HG03066 (cell line): Measurements from ENCODE around the gene NXNL1.

Experiments used
- ATAC-seq: cut with Tn5 transposase; IDR thresholded peaks from one replicate; pipeline ENCODE4 v1.9.1; 2021; ENCODE audit warnings: low read depth; ENCODE audit not compliant: unreplicated experiment

The NXNL1 gene

DNA sequence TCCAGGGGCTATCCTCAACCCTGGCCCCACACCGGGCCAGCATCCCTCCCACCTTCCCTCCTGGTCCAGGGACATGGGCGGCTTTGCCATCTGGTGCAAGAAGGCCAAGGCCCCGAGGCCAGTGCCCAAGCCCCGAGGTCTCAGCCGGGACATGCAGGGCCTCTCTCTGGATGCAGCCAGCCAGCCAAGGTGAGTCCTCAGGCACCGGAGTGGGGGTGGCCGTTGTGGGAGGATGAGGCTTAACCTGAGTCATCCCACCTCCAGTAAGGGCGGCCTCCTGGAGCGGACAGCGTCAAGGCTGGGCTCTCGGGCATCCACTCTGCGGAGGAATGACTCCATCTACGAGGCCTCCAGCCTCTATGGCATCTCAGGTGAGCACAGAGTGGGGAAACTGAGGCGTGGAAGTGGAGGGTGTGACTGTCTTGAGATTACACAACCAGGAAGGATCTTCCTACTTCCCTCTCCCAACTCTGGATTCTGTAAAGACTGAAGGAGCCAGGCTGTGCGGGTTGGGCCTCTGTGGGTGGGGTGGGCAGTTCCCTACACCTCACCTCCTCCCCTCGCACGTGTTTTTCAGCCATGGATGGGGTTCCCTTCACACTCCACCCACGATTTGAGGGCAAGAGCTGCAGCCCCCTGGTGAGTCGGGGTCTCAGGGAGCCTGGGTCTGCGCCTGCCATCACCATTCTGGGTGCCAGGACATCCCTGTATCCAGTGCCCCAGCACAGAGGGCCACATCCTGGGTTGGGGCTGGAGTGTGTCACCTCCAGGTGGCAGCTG lies 37.1 kb downstream of the NXNL1 start:
- no peak for ATAC-seq

DNA sequence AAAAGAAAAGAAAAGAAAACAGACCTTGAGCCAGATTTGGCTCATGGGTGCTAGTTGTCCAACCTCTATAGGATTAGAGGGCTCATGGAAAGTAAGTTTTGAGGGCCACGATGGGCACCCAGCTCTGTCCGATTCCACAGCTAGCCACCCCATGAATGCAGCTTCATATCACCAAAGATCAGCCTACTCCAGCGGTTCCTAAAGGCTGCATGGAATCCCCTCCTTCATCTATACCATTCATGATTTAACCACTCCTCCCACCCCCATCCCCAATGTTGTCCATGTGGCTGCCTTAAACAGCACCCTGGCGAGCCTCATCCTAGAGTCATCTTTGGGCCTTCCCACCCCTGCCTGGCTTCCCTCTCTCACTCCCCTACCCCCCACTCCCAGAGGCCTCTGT lies 38.8 kb downstream of the NXNL1 start:
- no peak for ATAC-seq

DNA sequence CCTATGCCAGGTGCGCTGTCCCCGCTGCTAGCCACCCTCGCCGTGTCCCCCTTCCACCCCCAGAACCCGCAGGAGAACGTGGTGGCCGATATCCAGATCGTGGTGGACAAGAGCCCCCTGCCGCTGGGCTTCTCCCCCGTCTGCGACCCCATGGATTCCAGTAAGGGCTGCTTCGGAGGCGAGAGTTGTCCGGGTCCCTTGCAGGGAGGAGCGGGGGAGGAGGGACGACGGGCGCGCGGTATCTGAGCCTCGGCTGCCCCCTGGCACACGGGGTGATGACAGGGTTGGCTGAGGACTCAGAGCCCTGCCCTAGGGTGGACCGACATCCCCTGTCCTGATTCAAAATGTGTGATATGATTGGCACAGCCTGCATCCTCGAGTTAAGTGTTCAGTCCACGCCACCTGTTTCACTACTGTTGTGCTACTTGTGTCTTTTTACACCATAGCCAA lies 40.2 kb downstream of the NXNL1 start:
- ATAC-seq = no peak

DNA sequence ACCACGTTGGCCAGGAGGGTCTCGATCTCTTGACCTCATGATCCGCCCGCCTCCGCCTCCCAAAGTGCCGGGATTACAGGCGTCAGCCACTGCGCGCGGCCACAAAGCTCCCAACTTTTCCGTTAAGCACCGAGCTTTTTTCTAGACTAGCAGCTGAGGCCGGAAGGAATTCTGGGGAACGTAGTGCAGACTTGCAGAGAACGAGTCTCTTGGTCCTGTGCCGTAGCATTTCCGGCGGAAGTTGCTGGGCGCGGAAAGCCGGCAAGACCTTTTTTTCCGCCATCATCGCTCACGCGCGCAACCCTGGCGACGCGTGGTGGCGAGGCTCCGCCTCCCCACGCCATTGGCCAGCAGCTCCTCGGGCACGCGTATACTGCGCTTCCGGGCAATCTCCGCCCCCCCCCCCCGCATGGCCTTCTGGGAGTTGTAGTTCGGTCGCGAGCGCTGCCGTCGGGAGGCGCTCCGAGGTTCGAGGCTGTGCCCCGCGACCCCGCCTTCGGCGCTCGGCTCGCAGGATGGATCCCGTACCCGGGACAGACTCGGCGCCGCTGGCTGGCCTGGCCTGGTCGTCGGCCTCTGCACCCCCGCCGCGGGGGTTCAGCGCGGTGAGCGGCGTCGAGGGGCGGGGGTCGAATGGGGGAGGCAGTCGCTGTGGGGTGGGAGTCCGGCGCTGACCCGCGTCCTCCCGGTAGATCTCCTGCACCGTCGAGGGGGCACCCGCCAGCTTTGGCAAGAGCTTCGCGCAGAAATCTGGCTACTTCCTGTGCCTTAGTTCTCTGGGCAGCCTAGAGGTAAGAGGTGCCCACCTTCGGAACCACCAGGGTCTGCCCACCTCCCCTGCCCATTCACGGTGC lies 40.9 kb downstream of the NXNL1 start, which contains the start of gene MVB12A:
TSS of gene MVB12A (plus strand) at position 427 of the 854 bp plus-strand sequence. CDS start at position 516, 89 bp downstream.
- peak; percentile 82 for ATAC-seq

DNA sequence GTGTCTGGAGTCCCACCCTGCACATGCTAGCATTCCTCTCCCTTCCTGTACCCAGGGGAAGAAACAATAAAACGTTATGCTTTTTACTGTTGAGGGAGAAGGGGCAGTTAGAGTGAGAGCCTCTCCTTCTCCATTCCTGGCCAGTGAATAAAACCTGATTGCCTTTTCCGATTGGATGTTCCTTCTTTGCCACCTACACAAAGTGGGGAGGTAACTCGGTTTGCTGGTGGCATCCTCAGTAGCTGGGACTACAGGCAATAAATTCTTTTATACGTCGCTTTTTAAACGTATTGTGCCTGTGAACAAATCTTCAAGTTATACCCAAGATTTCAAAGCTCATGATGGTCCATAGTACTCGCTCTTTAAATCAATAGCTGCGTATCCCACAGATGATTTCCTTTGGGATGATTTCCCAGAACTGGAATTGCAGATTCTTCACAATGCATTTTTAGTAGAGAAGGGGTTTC lies 41.5 kb downstream of the NXNL1 start:
- ATAC-seq = no peak

DNA sequence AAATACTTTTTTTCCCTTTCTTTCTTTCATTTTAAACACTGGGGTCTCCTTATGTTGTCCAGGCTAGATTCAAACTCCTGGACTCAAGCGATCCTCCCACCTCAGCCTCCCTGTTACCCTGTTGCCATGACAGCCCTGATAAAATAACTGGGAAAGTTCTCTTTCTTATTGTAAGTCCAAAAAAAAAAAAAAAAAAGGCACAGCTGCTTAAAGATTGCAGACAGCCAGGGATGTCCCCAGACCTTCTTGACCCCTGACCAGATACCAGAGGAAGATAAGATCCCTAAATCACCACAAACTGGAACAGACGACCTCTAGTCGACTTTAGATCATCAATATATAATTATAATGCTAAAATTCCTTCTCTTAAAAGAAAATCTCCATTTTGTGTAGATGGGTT lies 42.0 kb downstream of the NXNL1 start:
- ATAC-seq = no peak

DNA sequence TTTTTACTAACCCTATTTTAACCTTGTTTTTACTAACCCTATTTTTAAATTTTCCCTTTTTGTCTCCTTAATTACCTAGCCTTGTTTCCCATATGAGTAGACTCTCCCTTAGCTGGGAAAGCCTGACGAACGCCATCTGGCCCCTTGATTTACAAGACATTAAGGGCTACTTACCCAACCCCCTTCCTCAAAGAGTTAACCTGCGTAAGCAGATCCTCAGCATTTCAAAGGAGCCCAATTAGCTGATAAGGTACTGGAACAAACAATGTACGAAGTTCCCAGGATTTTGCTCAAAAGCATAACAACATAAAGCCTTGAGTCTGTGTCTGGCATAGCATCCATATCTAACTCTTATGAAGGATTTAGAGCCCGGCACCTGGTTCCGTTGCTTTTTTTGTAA lies 45.6 kb downstream of the NXNL1 start:
- no peak for ATAC-seq

DNA sequence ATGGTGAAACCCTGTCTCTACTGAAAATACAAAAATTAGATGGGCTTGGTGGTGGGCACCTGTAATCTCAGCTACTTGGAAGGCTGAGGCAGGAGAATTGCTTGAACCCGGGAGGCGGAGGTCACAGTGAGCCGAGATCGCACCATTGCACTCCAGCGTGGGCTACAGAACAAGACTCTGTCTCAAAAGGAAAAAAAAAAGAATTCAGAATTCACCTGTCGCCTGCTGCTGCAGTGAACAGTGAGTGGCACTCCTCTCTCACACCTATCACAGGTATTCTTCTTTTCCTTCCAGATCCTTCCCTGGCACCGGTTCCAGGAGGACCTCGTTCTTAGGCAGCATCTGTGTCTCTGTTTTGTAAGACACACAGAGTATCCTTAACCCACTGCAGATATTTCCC lies 46.6 kb downstream of the NXNL1 start:
- no peak for ATAC-seq

DNA sequence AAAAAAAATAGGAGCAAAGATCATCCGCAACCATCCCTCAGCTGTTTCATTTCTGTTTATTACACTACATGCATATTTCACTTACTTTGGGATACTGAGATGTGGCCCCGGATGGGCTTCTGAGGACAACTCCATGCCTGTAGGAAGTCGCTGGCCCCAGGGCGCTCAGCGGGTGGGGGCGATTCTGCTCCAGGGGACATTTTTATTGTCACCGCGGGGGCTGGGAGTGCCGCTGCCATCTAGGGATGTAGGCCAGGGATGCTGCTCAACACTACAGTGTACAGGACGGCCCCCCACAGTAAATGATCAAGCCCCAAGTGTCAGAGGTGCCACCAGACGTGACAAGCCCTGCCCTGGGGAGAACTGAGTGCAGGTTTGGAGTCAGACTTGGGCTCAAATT lies 48.9 kb downstream of the NXNL1 start:
- ATAC-seq = no peak

DNA sequence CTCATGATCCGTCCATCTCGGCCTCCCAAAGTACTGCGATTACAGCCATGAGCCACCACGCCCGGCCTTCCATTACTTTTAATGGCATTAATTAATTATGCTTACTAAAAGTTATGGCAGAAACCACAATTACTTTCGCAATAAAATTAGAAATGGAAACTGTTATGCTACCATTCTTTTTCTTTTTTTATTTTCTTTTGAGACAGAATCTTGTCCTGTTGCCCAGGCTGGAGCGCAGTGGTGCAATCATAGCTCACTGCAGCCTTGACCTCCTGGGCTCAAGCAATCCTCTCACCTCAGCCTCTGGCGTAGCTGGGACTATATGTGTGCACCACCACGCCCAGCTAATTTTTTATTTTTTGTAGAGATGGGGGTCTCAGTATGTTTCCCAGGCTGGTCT lies 50.7 kb downstream of the NXNL1 start:
- ATAC-seq = no peak

DNA sequence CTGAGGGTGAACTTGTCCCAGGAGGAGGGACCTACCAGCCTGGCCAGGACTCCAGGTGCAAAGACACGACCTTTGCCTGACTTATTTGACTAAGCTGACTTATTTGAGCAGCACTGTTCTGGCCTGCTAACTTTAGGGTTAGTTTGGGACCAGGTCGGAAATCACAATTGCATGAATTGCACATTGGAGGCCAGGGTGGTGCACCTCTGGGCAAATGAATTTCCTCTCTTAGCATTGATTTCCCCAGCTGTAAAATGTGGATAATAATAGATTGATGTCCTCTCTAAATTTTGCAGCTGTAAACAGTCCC lies 53.9 kb downstream of the NXNL1 start:
- no peak for ATAC-seq

DNA sequence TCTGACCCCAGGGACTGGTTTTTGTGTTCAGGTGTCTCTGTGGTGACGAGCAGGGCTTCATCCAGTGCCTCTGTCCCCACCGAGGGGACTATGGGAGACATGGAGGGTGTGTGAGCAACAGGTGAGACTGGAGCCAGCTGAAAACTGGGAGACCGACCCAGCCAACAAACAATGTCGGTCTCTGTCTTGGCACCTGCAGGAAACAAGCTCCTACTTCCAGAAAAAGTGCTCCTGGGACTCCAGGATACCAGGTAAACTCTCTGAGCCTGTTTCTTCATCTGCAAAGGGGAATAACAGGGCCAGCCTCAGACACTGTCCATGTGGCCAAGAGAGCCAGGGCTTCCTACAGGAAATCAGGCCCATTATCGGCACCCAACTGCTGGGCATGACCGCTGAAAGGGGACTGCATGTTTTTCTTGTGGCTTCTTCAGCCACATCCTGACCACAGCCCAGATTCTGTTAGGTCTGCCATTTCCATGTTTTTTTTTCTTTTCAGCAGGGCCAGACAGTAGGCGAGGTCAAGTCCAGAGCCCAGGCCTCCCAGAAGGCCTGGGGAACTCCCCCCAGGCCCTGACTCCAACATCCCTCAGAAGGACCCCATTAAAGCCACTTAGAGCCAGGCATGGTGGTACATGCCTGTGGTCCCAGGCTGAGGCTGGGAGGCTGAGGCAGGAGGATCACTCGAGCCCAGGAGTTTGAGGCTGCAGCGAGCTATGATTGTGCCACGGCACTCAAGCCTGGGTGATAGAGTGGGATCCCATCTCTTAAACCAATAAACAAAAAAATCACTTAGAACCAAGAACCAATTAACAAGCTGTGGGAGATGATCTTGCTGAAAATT lies 54.5 kb downstream of the NXNL1 start:
- no peak for ATAC-seq
